ENCODE data around the gene BCL11B. TPM values are rescaled to one million over a fixed set of nuclear protein-coding genes. Genes with fewer than 3 reads are reported as not detected.

Gene BCL11B
- total and polyA plus RNA-seq, 10 of the 15 experiments (the other 5 are each of a cell fraction or from before 2014, with no cell fraction given) = 0.38 to 5.5 (median 1.3) TPM

DNA sequence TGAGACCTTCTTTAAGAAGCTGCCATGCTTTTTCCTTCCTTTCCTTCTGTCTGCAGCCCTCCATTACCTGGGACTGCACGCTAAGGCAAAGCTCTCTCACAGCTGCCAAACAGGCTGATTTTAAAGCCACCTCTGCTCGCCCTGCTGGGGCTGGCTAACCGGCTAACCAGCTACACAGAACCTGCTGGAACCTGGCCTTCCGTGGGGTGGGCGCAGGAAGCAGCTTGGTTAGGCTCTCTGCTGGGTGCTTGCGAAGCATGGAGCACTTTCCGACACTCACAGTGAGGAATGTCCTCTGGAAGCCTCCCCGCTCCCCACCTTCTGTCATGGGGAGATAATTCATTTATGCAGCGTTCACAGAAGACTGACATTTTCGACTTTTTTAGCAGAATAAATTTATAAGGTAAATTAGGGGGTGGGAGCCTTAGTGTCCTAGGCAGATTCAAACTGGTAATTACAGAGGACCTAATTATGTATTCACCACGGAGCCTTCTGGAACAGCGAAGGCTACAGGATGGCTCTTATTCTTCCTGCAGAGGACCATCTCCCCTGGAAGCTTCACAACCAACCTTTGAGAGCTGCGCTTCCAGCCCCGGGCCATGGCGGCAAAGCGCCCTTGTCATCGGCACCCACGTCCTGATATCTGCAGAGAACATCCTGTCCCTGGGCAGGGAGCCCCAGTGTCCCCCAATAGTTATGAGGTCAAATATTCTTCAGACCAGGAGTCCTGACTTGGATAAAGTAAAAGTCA lies 12.4 kb upstream of the BCL11B start (continued):
- TF ChIP-seq, protein P1, sequence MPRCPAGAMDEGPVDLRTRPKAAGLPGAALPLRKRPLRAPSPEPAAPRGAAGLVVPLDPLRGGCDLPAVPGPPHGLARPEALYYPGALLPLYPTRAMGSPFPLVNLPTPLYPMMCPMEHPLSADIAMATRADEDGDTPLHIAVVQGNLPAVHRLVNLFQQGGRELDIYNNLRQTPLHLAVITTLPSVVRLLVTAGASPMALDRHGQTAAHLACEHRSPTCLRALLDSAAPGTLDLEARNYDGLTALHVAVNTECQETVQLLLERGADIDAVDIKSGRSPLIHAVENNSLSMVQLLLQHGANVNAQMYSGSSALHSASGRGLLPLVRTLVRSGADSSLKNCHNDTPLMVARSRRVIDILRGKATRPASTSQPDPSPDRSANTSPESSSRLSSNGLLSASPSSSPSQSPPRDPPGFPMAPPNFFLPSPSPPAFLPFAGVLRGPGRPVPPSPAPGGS (IDR thresholded peaks at IDR 0.05; ENCODE audit: borderline replicate concordance, insufficient read depth, low read depth, low read length, poor library complexity, severe bottlenecking) = no peak
- TF ChIP-seq RBBP5 (conservative IDR thresholded peaks at IDR 0.05) (no peak), MEF2A (IDR thresholded peaks at IDR 0.05; ENCODE audit: insufficient read depth, low read depth, low read length) (no peak)

DNA sequence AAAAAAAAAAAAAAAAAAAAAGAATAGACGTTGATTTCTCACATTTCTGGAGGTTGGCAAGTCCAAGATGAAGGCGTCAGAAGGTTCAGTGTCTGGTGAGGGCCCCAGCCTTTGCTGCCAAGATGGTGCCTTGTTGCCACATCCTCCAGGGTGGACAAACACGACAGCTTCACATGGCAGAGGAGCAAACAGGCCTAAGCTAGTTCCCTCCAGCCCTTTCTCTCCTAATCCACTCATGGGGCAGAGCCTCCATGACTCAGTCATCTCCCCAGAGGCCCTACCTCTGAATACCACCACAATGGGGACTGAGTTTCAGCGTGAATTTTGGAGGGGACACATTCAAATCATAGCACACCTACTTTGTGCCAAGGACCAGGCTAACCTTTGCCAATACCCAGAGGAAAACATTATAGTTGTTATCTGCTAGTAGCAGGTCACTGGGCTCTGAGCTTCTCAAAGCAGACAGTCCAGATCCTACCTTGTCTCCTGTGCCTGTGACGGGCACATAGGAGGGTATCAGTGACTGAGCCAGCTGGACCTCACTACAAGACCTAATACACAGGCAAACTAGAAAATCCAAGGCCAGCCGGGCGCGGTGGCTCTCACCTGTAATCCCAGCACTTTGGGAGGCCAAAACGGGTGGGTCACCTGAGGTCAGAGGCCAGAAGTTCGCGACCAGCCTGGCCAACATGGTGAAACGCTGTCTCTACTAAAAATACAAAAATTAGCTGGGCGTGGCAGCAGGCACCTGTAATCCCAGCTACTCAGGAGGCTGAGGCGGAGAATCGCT lies 10.5 kb upstream of the BCL11B start:
- in situ Hi-C loops (cut with MboI) (no loop called here), intact Hi-C loops (cut with micrococcal nuclease; ENCODE audit: unreplicated experiment) (no loop called here)
- no peak for ATAC-seq
- Histone ChIP-seq H3K4me3 (no peak overlapping the region), H4K20me1 (ENCODE audit: control insufficient read depth, insufficient read depth) (no peaks in the 10 kb centered on the region), H3K9ac (ENCODE audit: control insufficient read depth, insufficient read depth, low read length) (no peak overlapping the region), H3K36me3 (ENCODE audit: control insufficient read depth in 2 of 2, insufficient read depth in 2 of 2, low read length in 1 of 2) (no peaks in the 10 kb centered on the region), H3K27ac (ENCODE audit: control insufficient read depth, insufficient read depth) (no peak overlapping the region), H3K79me2 (ENCODE audit: control insufficient read depth, insufficient read depth, low read length) (no peaks in the 10 kb centered on the region), H3K9me3 (replicated peaks; ENCODE audit: control insufficient read depth, insufficient read depth, low read length) (no peaks in the 10 kb centered on the region), H3K27me3 (replicated peaks in 1 of 2; ENCODE audit: control insufficient read depth in 2 of 2, insufficient read depth in 2 of 2, low read length in 1 of 2) (no peaks in the 10 kb centered on the region), H3K4me1 (ENCODE audit: control insufficient read depth, insufficient read depth, low read length) (peaks cover 28% of the 10 kb centered on the region), H2AFZ (ENCODE audit: control insufficient read depth, low read depth, low read length) (no peak overlapping the region), H3K4me2 (ENCODE audit: control insufficient read depth, insufficient read depth) (no peak overlapping the region)
- ChIA-PET RAD21 (ENCODE audit: unreplicated experiment) (no interaction called here), CTCF (interaction anchor here (0.8 to 1.2 kb wide), 2 partner anchors 16 to 37 kb away, joined by 3 read pairs; no protein-coding TSS in a partner anchor), POLR2A (no interaction called here), SMC1A (ENCODE audit: uncharacterized antibody, unreplicated experiment) (no interaction called here)
- no TSS peak for BruUV-seq (replicated peaks)
- WGBS (ENCODE audit: insufficient coverage, insufficient replicate concordance, low lambda C conversion rate, missing lambda C conversion rate) = 67% methylated on average over 13 of the region's 15 CpGs
- no peak for FAIRE-seq
- no peak for DNase-seq (ENCODE audit: low read depth, low spot score)
- no peak for TF ChIP-seq SUPT20H (IDR thresholded peaks at IDR 0.05; ENCODE audit: borderline replicate concordance, control insufficient read depth, low read depth, low read length)
- no peak for TF ChIP-seq NR2C2 (IDR thresholded peaks at IDR 0.05; ENCODE audit: borderline replicate concordance, control insufficient read depth, insufficient read length, low read depth)
- no peak for TF ChIP-seq PAX8 (IDR thresholded peaks at IDR 0.05)
- TF ChIP-seq TARDBP (IDR thresholded peaks at IDR 0.05; ENCODE audit: borderline replicate concordance) = no peak
- TF ChIP-seq PML (IDR thresholded peaks at IDR 0.05; ENCODE audit: low read length) = no peak
- no peak for TF ChIP-seq JUNB (IDR thresholded peaks at IDR 0.05)
- TF ChIP-seq RAD51 (IDR thresholded peaks at IDR 0.05) = no peak
- TF ChIP-seq CBX5 (IDR thresholded peaks at IDR 0.05; ENCODE audit: low read depth) = no peak
- no peak for TF ChIP-seq RUNX3 (IDR thresholded peaks at IDR 0.05; ENCODE audit: low read length)
- TF ChIP-seq, protein P2, sequence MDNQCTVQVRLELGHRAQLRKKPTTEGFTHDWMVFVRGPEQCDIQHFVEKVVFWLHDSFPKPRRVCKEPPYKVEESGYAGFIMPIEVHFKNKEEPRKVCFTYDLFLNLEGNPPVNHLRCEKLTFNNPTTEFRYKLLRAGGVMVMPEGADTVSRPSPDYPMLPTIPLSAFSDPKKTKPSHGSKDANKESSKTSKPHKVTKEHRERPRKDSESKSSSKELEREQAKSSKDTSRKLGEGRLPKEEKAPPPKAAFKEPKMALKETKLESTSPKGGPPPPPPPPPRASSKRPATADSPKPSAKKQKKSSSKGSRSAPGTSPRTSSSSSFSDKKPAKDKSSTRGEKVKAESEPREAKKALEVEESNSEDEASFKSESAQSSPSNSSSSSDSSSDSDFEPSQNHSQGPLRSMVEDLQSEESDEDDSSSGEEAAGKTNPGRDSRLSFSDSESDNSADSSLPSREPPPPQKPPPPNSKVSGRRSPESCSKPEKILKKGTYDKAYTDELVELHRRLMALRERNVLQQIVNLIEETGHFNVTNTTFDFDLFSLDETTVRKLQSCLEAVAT (IDR thresholded peaks at IDR 0.05) = no peak
- TF ChIP-seq BACH1 (IDR thresholded peaks at IDR 0.05; ENCODE audit: borderline replicate concordance) = no peak
- TF ChIP-seq, protein P3, sequence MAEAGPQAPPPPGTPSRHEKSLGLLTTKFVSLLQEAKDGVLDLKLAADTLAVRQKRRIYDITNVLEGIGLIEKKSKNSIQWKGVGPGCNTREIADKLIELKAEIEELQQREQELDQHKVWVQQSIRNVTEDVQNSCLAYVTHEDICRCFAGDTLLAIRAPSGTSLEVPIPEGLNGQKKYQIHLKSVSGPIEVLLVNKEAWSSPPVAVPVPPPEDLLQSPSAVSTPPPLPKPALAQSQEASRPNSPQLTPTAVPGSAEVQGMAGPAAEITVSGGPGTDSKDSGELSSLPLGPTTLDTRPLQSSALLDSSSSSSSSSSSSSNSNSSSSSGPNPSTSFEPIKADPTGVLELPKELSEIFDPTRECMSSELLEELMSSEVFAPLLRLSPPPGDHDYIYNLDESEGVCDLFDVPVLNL (IDR thresholded peaks at IDR 0.05; ENCODE audit: low read depth, low read length) = no peak
- TF ChIP-seq, protein P4, sequence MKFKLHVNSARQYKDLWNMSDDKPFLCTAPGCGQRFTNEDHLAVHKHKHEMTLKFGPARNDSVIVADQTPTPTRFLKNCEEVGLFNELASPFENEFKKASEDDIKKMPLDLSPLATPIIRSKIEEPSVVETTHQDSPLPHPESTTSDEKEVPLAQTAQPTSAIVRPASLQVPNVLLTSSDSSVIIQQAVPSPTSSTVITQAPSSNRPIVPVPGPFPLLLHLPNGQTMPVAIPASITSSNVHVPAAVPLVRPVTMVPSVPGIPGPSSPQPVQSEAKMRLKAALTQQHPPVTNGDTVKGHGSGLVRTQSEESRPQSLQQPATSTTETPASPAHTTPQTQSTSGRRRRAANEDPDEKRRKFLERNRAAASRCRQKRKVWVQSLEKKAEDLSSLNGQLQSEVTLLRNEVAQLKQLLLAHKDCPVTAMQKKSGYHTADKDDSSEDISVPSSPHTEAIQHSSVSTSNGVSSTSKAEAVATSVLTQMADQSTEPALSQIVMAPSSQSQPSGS (IDR thresholded peaks at IDR 0.05; ENCODE audit: low read length) = no peak
